Activated CD4-positive, alpha-beta T cell treated with anti-CD3 and anti-CD28 coated beads, Interleukin-2, amount 10 ng/mL, durations not matched to agents 7 days and 5 days (primary cell): ENCODE data around the gene PPP1R14C. TPM values are rescaled to one million over a fixed set of nuclear protein-coding genes. Genes with fewer than 3 reads are reported as not detected.

ENCODE experiments used
- CTCF ChIA-PET: fragments of 350-600 bp; sonication (Branson Sonifier 250); formaldehyde crosslinking; loops from one replicate; lab custom pipeline; 2021; ENCODE audit warnings: antibody characterized with exemption; lab: Charles Lee
- POLR2A ChIA-PET: fragments of 350-600 bp; sonication (Branson Sonifier 250); formaldehyde crosslinking; loops from one replicate; lab custom pipeline; 2021; ENCODE audit warnings: antibody characterized with exemption; lab: Charles Lee
- DNase-seq: peaks from one replicate; pipeline ENCODE4 v3.0.0-alpha.2; 2020
- H3K27ac Mint-ChIP-seq: one replicate; pipeline ENCODE4 v1.8.0; 2021; ENCODE audit warnings: mild to moderate bottlenecking, moderate library complexity, mixed read lengths
- H3K27me3 Mint-ChIP-seq: one replicate; pipeline ENCODE4 v1.8.0; 2021; ENCODE audit warnings: mixed read lengths
- H3K36me3 Mint-ChIP-seq: one replicate; pipeline ENCODE4 v1.8.0; 2021; ENCODE audit warnings: low read depth, mixed read lengths
- H3K4me1 Mint-ChIP-seq: one replicate; pipeline ENCODE4 v1.8.0; 2021; ENCODE audit warnings: mixed read lengths
- H3K4me3 Mint-ChIP-seq: one replicate; pipeline ENCODE4 v1.8.0; 2021; ENCODE audit warnings: mild to moderate bottlenecking, moderate library complexity, mixed read lengths
- H3K9me3 Mint-ChIP-seq: one replicate; pipeline ENCODE4 v1.8.0; 2021; ENCODE audit warnings: mixed read lengths
- total RNA-seq, 2 experiments: library from RNA; stranded (reverse); gene quantifications; one replicate each; pipeline ENCODE4 v1.2.3, GENCODE V29; 2021

The PPP1R14C gene
- total RNA-seq, 2 experiments from 2014 or later, result not detected

- Mint-ChIP-seq H3K9me3 (no peaks in the 10 kb centered on the region), H3K36me3 (no peaks in the 10 kb centered on the region), H3K4me3 (no peak overlapping the region), H3K27me3 (peaks cover 41% of the 10 kb centered on the region), H3K4me1 (peaks cover 22% of the 10 kb centered on the region), H3K27ac (no peak overlapping the region)
- no peak for DNase-seq
- CTCF ChIA-PET, result interaction anchor here (1.2 kb wide), 1 partner anchor 90 kb away, joined by 3 read pairs; no protein-coding TSS in a partner anchor
- POLR2A ChIA-PET, result no interaction called here
Measured at GRCh38 chr6:150157081-150157480, 14.2 kb downstream of the PPP1R14C start.

GRCh38 chr6:150159757-150160156, 16.9 kb downstream of the PPP1R14C start:
- Mint-ChIP-seq H3K4me1 (peaks cover 9% of the 10 kb centered on the region), H3K27ac (no peak overlapping the region), H3K9me3 (no peaks in the 10 kb centered on the region), H3K36me3 (no peaks in the 10 kb centered on the region), H3K4me3 (no peak overlapping the region), H3K27me3 (peaks cover 27% of the 10 kb centered on the region)
- ChIA-PET CTCF (interaction anchor here (0.6 kb wide), 1 partner anchor 461 kb away, joined by 3 read pairs; no protein-coding TSS in a partner anchor), POLR2A (no interaction called here)
- no peak for DNase-seq

GRCh38 chr6:150163970-150164369, 21.1 kb downstream of the PPP1R14C start:
- H3K9me3 Mint-ChIP-seq, result no peaks in the 10 kb centered on the region
- CTCF ChIA-PET, result no interaction called here
- H3K4me1 Mint-ChIP-seq, result no peaks in the 10 kb centered on the region
- no peaks in the 10 kb centered on the region for H3K36me3 Mint-ChIP-seq
- DNase-seq, result no peak
- POLR2A ChIA-PET, result no interaction called here
- H3K27me3 Mint-ChIP-seq, result peaks cover 11% of the 10 kb centered on the region
- H3K27ac Mint-ChIP-seq, result no peak overlapping the region
- H3K4me3 Mint-ChIP-seq, result no peak overlapping the region

- POLR2A ChIA-PET, result no interaction called here
- CTCF ChIA-PET, result no interaction called here
Measured at GRCh38 chr6:150165020-150165702, 22.3 kb downstream of the PPP1R14C start.

GRCh38 chr6:150167479-150167873, 24.6 kb downstream of the PPP1R14C start:
- Mint-ChIP-seq H3K36me3 (no peaks in the 10 kb centered on the region), H3K4me1 (peaks cover 8% of the 10 kb centered on the region), H3K4me3 (no peak overlapping the region), H3K9me3 (no peaks in the 10 kb centered on the region), H3K27me3 (peaks cover 5% of the 10 kb centered on the region), H3K27ac (no peak overlapping the region)
- POLR2A ChIA-PET, result no interaction called here
- CTCF ChIA-PET, result interaction anchor here (1.2 kb wide), 1 partner anchor 85 kb away, joined by 3 read pairs; no protein-coding TSS in a partner anchor
- no peak for DNase-seq

More at GRCh38 chr6:150165020-150165702, 22.3 kb downstream of the PPP1R14C start:
- Mint-ChIP-seq H3K27ac (no peak overlapping the region), H3K27me3 (peaks cover 6% of the 10 kb centered on the region), H3K36me3 (no peaks in the 10 kb centered on the region), H3K9me3 (no peaks in the 10 kb centered on the region), H3K4me3 (no peak overlapping the region), H3K4me1 (peaks cover 8% of the 10 kb centered on the region)
- DNase-seq, result no peak

GRCh38 chr6:150169181-150169580, 26.3 kb downstream of the PPP1R14C start:
- Mint-ChIP-seq H3K27me3 (peaks cover 3% of the 10 kb centered on the region), H3K4me1 (peaks cover 8% of the 10 kb centered on the region), H3K9me3 (no peaks in the 10 kb centered on the region), H3K27ac (no peak overlapping the region), H3K36me3 (no peaks in the 10 kb centered on the region), H3K4me3 (no peak overlapping the region)
- DNase-seq, result no peak
- CTCF ChIA-PET, result no interaction called here
- POLR2A ChIA-PET, result no interaction called here

GRCh38 chr6:150169609-150170008, 26.8 kb downstream of the PPP1R14C start:
- no peaks in the 10 kb centered on the region for H3K36me3 Mint-ChIP-seq
- H3K27me3 Mint-ChIP-seq, result peaks cover 3% of the 10 kb centered on the region
- POLR2A ChIA-PET, result no interaction called here
- peaks cover 8% of the 10 kb centered on the region for H3K4me1 Mint-ChIP-seq
- DNase-seq, result peak; percentile 8
- no peak overlapping the region for H3K4me3 Mint-ChIP-seq
- CTCF ChIA-PET, result no interaction called here
- H3K27ac Mint-ChIP-seq, result no peak overlapping the region
- no peaks in the 10 kb centered on the region for H3K9me3 Mint-ChIP-seq

- ChIA-PET POLR2A (no interaction called here), CTCF (interaction anchor here (1.4 kb wide), 1 partner anchor 8 kb away, joined by 3 read pairs; no protein-coding TSS in a partner anchor)
- DNase-seq, result no peak
- Mint-ChIP-seq H3K4me3 (no peak overlapping the region), H3K27ac (no peak overlapping the region), H3K27me3 (peaks cover 3% of the 10 kb centered on the region), H3K4me1 (peaks cover 8% of the 10 kb centered on the region), H3K9me3 (no peaks in the 10 kb centered on the region), H3K36me3 (no peaks in the 10 kb centered on the region)
Measured at GRCh38 chr6:150172929-150173328, 30.1 kb downstream of the PPP1R14C start.

- DNase-seq, result no peak
- Mint-ChIP-seq H3K4me1 (no peaks in the 10 kb centered on the region), H3K36me3 (no peaks in the 10 kb centered on the region), H3K9me3 (no peaks in the 10 kb centered on the region), H3K4me3 (no peak overlapping the region), H3K27me3 (peaks cover 8% of the 10 kb centered on the region), H3K27ac (no peak overlapping the region)
- ChIA-PET POLR2A (no interaction called here), CTCF (no interaction called here)
Measured at GRCh38 chr6:150175586-150176151, 32.8 kb downstream of the PPP1R14C start.

GRCh38 chr6:150176152-150176551, 33.3 kb downstream of the PPP1R14C start:
- peaks cover 13% of the 10 kb centered on the region for H3K27me3 Mint-ChIP-seq
- H3K9me3 Mint-ChIP-seq, result no peaks in the 10 kb centered on the region
- no peak overlapping the region for H3K27ac Mint-ChIP-seq
- POLR2A ChIA-PET, result no interaction called here
- CTCF ChIA-PET, result no interaction called here
- DNase-seq, result no peak
- H3K36me3 Mint-ChIP-seq, result no peaks in the 10 kb centered on the region
- H3K4me1 Mint-ChIP-seq, result no peaks in the 10 kb centered on the region
- H3K4me3 Mint-ChIP-seq, result no peak overlapping the region

GRCh38 chr6:150176659-150177058, 33.8 kb downstream of the PPP1R14C start:
- POLR2A ChIA-PET, result no interaction called here
- no peak overlapping the region for H3K27ac Mint-ChIP-seq
- no peaks in the 10 kb centered on the region for H3K4me1 Mint-ChIP-seq
- H3K9me3 Mint-ChIP-seq, result no peaks in the 10 kb centered on the region
- no peak for DNase-seq
- peaks cover 11% of the 10 kb centered on the region for H3K27me3 Mint-ChIP-seq
- CTCF ChIA-PET, result no interaction called here
- H3K4me3 Mint-ChIP-seq, result no peak overlapping the region
- no peaks in the 10 kb centered on the region for H3K36me3 Mint-ChIP-seq

- Mint-ChIP-seq H3K27ac (no peak overlapping the region), H3K4me3 (no peak overlapping the region), H3K4me1 (no peaks in the 10 kb centered on the region), H3K9me3 (no peaks in the 10 kb centered on the region), H3K27me3 (peaks cover 11% of the 10 kb centered on the region), H3K36me3 (no peaks in the 10 kb centered on the region)
- DNase-seq, result no peak
- ChIA-PET POLR2A (no interaction called here), CTCF (no interaction called here)
Measured at GRCh38 chr6:150177259-150177951, 34.6 kb downstream of the PPP1R14C start.

GRCh38 chr6:150177952-150178520, 35.2 kb downstream of the PPP1R14C start:
- POLR2A ChIA-PET, result no interaction called here
- Mint-ChIP-seq H3K36me3 (no peaks in the 10 kb centered on the region), H3K9me3 (no peaks in the 10 kb centered on the region), H3K27ac (no peak overlapping the region), H3K4me3 (no peak overlapping the region), H3K27me3 (peaks cover 11% of the 10 kb centered on the region), H3K4me1 (no peaks in the 10 kb centered on the region)
- CTCF ChIA-PET, result no interaction called here
- no peak for DNase-seq
